MM.1S (cell line): ENCODE results near the gene PDE4B.

Experiments used
- DNase-seq: peaks from one replicate; pipeline ENCODE4 v3.0.0-alpha.2; 2015
- H2AFZ ChIP-seq: fragments of 300-600 bp; sonication (generic); 2 replicates; pipeline ENCODE4 v1.6.0; 2016; ENCODE audit warnings: antibody characterized with exemption, low read length
- H3F3A ChIP-seq: fragments of 300-600 bp; sonication (generic); 2 replicates; pipeline ENCODE4 v1.6.1; 2016; ENCODE audit warnings: mild to moderate bottlenecking, antibody characterized with exemption, low read length, moderate library complexity, mixed read lengths; ENCODE audit not compliant: insufficient read depth
- H3K27ac ChIP-seq: fragments of 300-600 bp; sonication (generic); 2 replicates; pipeline ENCODE4 v1.5.1; 2016; ENCODE audit warnings: mild to moderate bottlenecking, low read length
- H3K27me3 ChIP-seq: fragments of 300-600 bp; sonication (generic); replicated peaks from 2 replicates; pipeline ENCODE4 v1.6.0; 2016; ENCODE audit warnings: low read length; ENCODE audit not compliant: insufficient read depth
- H3K36me3 ChIP-seq: fragments of 300-600 bp; sonication (generic); replicated peaks from 2 replicates; pipeline ENCODE4 v1.6.1; 2016; ENCODE audit warnings: mild to moderate bottlenecking, low read length, mixed read lengths; ENCODE audit not compliant: insufficient read depth
- H3K4me1 ChIP-seq: fragments of 300-600 bp; sonication (generic); 2 replicates; pipeline ENCODE4 v1.6.1; 2016; ENCODE audit warnings: low read length, mixed read lengths
- H3K4me2 ChIP-seq: fragments of 300-600 bp; sonication (generic); 2 replicates; pipeline ENCODE4 v1.6.0; 2016; ENCODE audit warnings: low read depth, low read length
- H3K4me3 ChIP-seq: fragments of 300-600 bp; sonication (generic); 2 replicates; pipeline ENCODE4 v1.5.1; 2016; ENCODE audit warnings: low read length, mixed read lengths
- H3K79me2 ChIP-seq: fragments of 300-600 bp; sonication (generic); 2 replicates; pipeline ENCODE4 v1.6.1; 2016; ENCODE audit warnings: mixed run types, low read length, mixed read lengths
- H3K9ac ChIP-seq: fragments of 300-600 bp; sonication (generic); 2 replicates; pipeline ENCODE4 v1.6.1; 2016; ENCODE audit warnings: low read length, mixed read lengths
- H3K9me2 ChIP-seq: fragments of 300-600 bp; sonication (generic); replicated peaks from 2 replicates; pipeline ENCODE4 v1.6.1; 2016; ENCODE audit warnings: mild to moderate bottlenecking, low read length, mixed read lengths; ENCODE audit not compliant: insufficient read depth
- H3K9me3 ChIP-seq: fragments of 300-600 bp; sonication (generic); replicated peaks from 2 replicates; pipeline ENCODE4 v1.6.1; 2016; ENCODE audit warnings: mild to moderate bottlenecking, low read length, mixed read lengths; ENCODE audit not compliant: insufficient read depth
- H4K20me1 ChIP-seq: fragments of 300-600 bp; sonication (generic); 2 replicates; pipeline ENCODE4 v1.6.1; 2016; ENCODE audit warnings: mild to moderate bottlenecking, low read length, moderate library complexity, mixed read lengths; ENCODE audit not compliant: insufficient read depth
- EZH2 ChIP-seq: fragments of 300-600 bp; sonication (generic); optimal IDR thresholded peaks from 2 replicates; pipeline ENCODE3; 2017; ENCODE audit warnings: low read depth, mild to moderate bottlenecking, antibody characterized with exemption, low read length, mixed read lengths
- EZH2phosphoT487 ChIP-seq: fragments of 300-600 bp; sonication (generic); IDR thresholded peaks from 2 replicates; pipeline ENCODE4 v1.6.1; 2018; ENCODE audit warnings: antibody characterized with exemption, low read length
- TF ChIP-seq, protein P1 (sequence below): fragments of 300-600 bp; sonication (generic); IDR thresholded peaks from 2 replicates; pipeline ENCODE4 v1.5.1; 2016; ENCODE audit warnings: antibody characterized with exemption, low read length, mixed read lengths

The PDE4B gene

DNA sequence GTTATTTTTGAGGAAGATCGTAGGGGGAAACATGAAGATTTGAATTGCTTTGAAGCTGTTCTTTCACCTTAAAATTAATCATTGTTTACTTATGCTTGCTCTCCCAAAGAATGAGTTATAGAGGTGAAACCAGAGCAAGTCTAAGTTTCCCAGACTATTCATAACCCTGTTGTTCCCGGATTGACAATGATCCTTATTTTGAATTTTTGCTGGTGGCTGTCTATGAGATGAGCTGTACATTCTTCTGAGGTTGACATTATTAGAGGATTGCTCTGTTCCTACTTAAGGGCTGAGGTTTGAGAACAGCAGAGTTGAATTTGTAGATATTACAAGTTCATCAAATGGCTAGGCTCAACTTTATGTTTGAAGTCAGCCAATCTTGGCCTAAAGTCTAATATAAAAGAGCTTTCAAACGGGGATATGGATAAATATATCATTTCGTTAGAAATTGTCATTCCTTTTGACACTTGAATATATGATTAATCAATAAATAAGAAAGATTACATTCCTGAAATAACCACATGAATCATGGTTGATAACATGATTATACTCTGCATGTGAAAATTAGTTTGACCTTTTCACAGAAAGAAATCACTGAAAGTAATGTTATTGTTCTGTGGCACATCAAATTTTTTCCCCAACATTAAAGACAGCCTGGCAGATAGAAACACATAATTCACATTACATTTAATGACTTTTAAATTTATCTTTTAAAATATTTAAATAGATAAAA is 19.1 kb upstream of the PDE4B start:
- no peaks in the 10 kb centered on the region for H3K36me3 ChIP-seq
- no peak overlapping the region for H3K4me2 ChIP-seq
- no peaks in the 10 kb centered on the region for H3F3A ChIP-seq
- TF ChIP-seq, protein P1, sequence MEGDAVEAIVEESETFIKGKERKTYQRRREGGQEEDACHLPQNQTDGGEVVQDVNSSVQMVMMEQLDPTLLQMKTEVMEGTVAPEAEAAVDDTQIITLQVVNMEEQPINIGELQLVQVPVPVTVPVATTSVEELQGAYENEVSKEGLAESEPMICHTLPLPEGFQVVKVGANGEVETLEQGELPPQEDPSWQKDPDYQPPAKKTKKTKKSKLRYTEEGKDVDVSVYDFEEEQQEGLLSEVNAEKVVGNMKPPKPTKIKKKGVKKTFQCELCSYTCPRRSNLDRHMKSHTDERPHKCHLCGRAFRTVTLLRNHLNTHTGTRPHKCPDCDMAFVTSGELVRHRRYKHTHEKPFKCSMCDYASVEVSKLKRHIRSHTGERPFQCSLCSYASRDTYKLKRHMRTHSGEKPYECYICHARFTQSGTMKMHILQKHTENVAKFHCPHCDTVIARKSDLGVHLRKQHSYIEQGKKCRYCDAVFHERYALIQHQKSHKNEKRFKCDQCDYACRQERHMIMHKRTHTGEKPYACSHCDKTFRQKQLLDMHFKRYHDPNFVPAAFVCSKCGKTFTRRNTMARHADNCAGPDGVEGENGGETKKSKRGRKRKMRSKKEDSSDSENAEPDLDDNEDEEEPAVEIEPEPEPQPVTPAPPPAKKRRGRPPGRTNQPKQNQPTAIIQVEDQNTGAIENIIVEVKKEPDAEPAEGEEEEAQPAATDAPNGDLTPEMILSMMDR, result no peak
- TF ChIP-seq EZH2 (no peak), EZH2phosphoT487 (no peak)
- H2AFZ ChIP-seq, result no peak overlapping the region
- no peaks in the 10 kb centered on the region for H3K9me2 ChIP-seq
- no peak overlapping the region for H3K9ac ChIP-seq
- no peaks in the 10 kb centered on the region for H3K4me1 ChIP-seq
- no peaks in the 10 kb centered on the region for H4K20me1 ChIP-seq
- H3K79me2 ChIP-seq, result no peaks in the 10 kb centered on the region
- H3K27ac ChIP-seq, result no peak overlapping the region
- no peaks in the 10 kb centered on the region for H3K9me3 ChIP-seq
- no peak overlapping the region for H3K4me3 ChIP-seq
- no peak for DNase-seq
- no peaks in the 10 kb centered on the region for H3K27me3 ChIP-seq

DNA sequence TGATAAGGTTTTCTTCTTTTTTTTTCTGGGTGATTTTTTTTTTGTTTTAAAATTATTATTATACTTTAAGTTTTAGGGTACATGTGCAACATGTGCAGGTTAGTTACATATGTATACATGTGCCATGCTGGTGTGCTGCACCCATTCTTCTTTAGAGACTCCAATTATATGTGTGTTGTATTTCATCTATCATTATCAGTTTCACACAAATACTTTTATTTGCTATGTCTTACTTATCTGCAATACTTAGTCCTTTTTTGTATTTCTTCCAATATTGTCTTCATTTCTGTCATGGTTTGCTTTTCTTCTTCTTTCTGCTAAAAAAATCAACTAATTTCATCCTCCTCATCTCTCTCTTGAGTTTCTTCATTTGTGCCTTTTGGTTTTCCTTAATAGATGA is 3.9 kb upstream of the PDE4B start:
- H2AFZ ChIP-seq, result no peak overlapping the region
- no peak overlapping the region for H3K4me2 ChIP-seq
- no peak overlapping the region for H3K4me3 ChIP-seq
- H3K79me2 ChIP-seq, result no peaks in the 10 kb centered on the region
- H3K9me3 ChIP-seq, result no peaks in the 10 kb centered on the region
- H3K27me3 ChIP-seq, result no peaks in the 10 kb centered on the region
- TF ChIP-seq EZH2 (no peak), EZH2phosphoT487 (no peak)
- TF ChIP-seq, protein P1, result no peak
- no peaks in the 10 kb centered on the region for H3K36me3 ChIP-seq
- no peak overlapping the region for H3K27ac ChIP-seq
- no peaks in the 10 kb centered on the region for H3K9me2 ChIP-seq
- DNase-seq, result no peak
- no peaks in the 10 kb centered on the region for H4K20me1 ChIP-seq
- H3F3A ChIP-seq, result no peaks in the 10 kb centered on the region
- no peaks in the 10 kb centered on the region for H3K4me1 ChIP-seq
- no peak overlapping the region for H3K9ac ChIP-seq

DNA sequence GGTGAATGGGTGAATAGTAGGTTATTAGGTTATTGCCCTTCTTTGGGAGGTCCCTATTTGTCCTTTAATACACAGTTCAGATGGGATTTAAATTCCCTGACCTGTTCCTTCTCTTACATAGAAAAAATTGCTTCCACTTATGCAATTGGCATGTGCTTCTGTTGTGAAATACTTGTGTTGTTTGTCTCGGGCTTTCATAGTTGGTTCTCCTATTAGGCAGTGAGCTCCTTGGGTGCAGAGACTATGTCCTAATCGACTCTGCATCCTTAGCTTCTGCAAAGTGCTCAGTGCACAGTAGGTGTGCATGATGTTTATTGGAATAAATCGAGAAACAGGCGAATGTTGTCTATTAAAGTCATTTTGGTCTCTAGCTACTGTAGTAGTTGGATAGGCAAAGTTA is 1.3 kb upstream of the PDE4B start:
- H3K4me1 ChIP-seq, result no peaks in the 10 kb centered on the region
- H3K9me2 ChIP-seq, result no peaks in the 10 kb centered on the region
- H3K9me3 ChIP-seq, result no peaks in the 10 kb centered on the region
- DNase-seq, result no peak
- H3K36me3 ChIP-seq, result no peaks in the 10 kb centered on the region
- no peaks in the 10 kb centered on the region for H3K79me2 ChIP-seq
- TF ChIP-seq EZH2phosphoT487 (no peak), EZH2 (no peak)
- TF ChIP-seq, protein P1, result no peak
- H3K27me3 ChIP-seq, result no peaks in the 10 kb centered on the region
- H4K20me1 ChIP-seq, result no peaks in the 10 kb centered on the region
- no peak overlapping the region for H3K4me3 ChIP-seq
- no peak overlapping the region for H3K9ac ChIP-seq
- no peak overlapping the region for H3K4me2 ChIP-seq
- H3F3A ChIP-seq, result no peaks in the 10 kb centered on the region
- H2AFZ ChIP-seq, result no peak overlapping the region
- no peak overlapping the region for H3K27ac ChIP-seq
